Activated CD8-positive, alpha-beta T cell treated with anti-CD3 and anti-CD28 coated beads, Interleukin-2, amount 10 ng/mL, durations not matched to agents 7 days and 5 days (primary cell): ENCODE results near the gene ATF2. TPM values are rescaled to one million over a fixed set of nuclear protein-coding genes. Genes with fewer than 3 reads are reported as not detected.

Source experiments
- ATAC-seq: fragments of 150-1000 bp; cut with Tn5 transposase; one replicate; pipeline ENCODE4 v1.10.0; 2021; ENCODE audit warnings: moderate library complexity
- CTCF ChIA-PET: fragments of 350-600 bp; sonication (Branson Sonifier 250); formaldehyde crosslinking; loops from one replicate; lab custom pipeline; 2021; ENCODE audit warnings: antibody characterized with exemption; lab: Charles Lee
- POLR2A ChIA-PET: fragments of 350-600 bp; sonication (Branson Sonifier 250); formaldehyde crosslinking; loops from one replicate; lab custom pipeline; 2021; ENCODE audit warnings: antibody characterized with exemption; lab: Charles Lee
- DNase-seq: peaks from one replicate; pipeline ENCODE4 v3.0.0-alpha.2; 2020
- H3K27ac Mint-ChIP-seq: one replicate; pipeline ENCODE4 v1.8.0; 2021; ENCODE audit warnings: mild to moderate bottlenecking, mixed read lengths
- H3K27me3 Mint-ChIP-seq: one replicate; pipeline ENCODE4 v1.8.0; 2021; ENCODE audit warnings: low read depth, mixed read lengths
- H3K36me3 Mint-ChIP-seq: one replicate; pipeline ENCODE4 v1.8.0; 2021; ENCODE audit warnings: low read depth, mixed read lengths
- H3K4me1 Mint-ChIP-seq: one replicate; pipeline ENCODE4 v1.8.0; 2021; ENCODE audit warnings: low read depth, mixed read lengths
- H3K4me3 Mint-ChIP-seq: one replicate; pipeline ENCODE4 v1.8.0; 2021; ENCODE audit warnings: mild to moderate bottlenecking, mixed read lengths
- H3K9me3 Mint-ChIP-seq: one replicate; pipeline ENCODE4 v1.8.0; 2022; ENCODE audit warnings: mixed read lengths; ENCODE audit not compliant: insufficient read depth
- total RNA-seq, 2 experiments: library from RNA; stranded (reverse); gene quantifications; one replicate each; pipeline ENCODE4 v1.2.3, GENCODE V29; 2021

Gene ATF2
- total RNA-seq, 2 experiments from 2014 or later, result 58.5 to 59.9 TPM

DNA sequence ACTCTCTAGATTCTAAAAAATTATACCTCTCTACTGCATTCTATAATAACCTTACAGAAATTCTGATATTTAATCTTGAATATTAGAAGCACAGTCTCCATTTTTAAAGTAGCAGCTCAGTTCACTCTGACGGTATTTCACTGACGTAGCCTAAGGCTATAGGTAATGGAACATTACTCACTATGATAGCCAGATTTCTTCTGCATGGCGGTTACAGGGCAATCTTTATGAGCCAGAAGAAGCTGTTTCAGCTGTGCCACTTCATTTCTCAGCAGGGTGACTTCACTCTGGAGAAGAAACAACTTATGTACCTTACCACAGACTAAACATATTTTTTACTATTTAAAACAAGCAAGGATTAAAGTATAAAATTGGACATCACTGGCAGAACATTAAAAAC lies 87.5 kb downstream of the ATF2 start:
- POLR2A ChIA-PET, result no interaction called here
- DNase-seq (no peak), ATAC-seq (no peak)
- Mint-ChIP-seq H3K27me3 (no peaks in the 10 kb centered on the region), H3K9me3 (peaks cover 3% of the 10 kb centered on the region), H3K4me3 (no peak overlapping the region), H3K27ac (no peak overlapping the region), H3K4me1 (no peaks in the 10 kb centered on the region), H3K36me3 (peaks cover 58% of the 10 kb centered on the region)
- CTCF ChIA-PET, result interaction anchor here (1.1 to 1.8 kb wide), 2 partner anchors 10 to 383 kb away, joined by 4 read pairs; no protein-coding TSS in a partner anchor

DNA sequence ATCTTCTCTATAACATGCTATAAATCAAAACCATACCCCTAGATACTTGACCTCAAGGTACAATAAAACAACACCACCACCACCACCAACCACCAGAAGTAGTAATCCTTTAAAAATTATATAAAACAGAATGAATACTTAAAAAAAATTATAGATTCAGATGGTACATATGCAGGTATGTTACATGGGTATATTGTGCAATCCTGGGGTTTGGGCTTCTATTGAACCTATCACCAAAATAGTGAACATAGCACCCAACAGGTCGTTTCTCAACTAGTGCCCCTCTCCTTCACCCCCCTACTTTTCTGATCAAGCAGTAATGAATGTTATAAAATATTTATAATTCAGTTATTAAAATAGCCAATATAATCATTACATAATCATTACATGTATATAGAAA lies 91.7 kb downstream of the ATF2 start:
- Mint-ChIP-seq H3K27ac (no peak overlapping the region), H3K9me3 (peaks cover 3% of the 10 kb centered on the region), H3K27me3 (no peaks in the 10 kb centered on the region), H3K4me3 (no peak overlapping the region), H3K4me1 (no peaks in the 10 kb centered on the region), H3K36me3 (peaks cover 50% of the 10 kb centered on the region)
- ChIA-PET CTCF (interaction anchor here (1.2 kb wide), 1 partner anchor 45 kb away, joined by 3 read pairs; no protein-coding TSS in a partner anchor), POLR2A (no interaction called here)
- DNase-seq, result no peak
- ATAC-seq, result no peak

DNA sequence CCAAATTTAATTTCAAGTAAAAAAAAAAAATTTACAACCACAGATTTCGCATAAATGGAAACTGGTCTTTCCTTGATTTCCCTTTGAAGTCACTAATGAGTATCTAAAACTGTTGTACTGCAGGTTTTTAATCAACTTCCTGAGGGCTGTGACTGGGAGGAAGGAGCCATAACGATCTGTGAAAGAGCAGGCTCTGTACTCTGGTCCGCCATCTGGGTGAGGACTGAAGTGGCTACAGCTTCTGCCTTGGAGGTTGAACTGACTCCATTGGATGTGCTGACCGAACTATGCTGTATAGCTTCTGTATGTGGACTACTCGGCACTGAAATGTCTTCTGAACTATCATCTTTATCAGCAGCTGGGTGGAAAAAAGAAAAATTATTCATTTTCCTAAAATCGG lies 93.5 kb downstream of the ATF2 start:
- Mint-ChIP-seq H3K27me3 (no peaks in the 10 kb centered on the region), H3K4me3 (no peak overlapping the region), H3K4me1 (no peaks in the 10 kb centered on the region), H3K27ac (no peak overlapping the region), H3K9me3 (peaks cover 3% of the 10 kb centered on the region), H3K36me3 (peaks cover 42% of the 10 kb centered on the region)
- no peak for ATAC-seq
- ChIA-PET CTCF (interaction anchor here (0.6 kb wide), 1 partner anchor 324 kb away, joined by 3 read pairs; no protein-coding TSS in a partner anchor), POLR2A (no interaction called here)
- no peak for DNase-seq

DNA sequence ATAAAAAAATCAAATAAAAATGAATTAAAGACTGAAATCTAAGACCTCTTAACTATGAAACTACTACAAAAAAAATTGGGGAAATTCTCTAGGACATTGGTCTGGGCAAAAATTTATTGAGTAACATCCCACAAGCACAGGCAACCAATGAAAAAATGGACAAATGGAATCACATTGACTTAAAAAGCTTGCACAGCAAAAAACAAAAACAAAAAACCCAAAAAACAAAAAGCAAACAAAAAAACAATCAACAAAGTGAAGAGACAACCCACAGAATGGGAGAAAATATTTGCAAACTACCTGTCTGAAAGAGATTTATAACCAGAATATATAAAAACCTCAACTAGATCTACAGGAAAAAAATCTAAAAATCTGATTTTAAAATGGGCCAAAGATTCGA lies 99.5 kb downstream of the ATF2 start:
- POLR2A ChIA-PET, result no interaction called here
- H3K4me3 Mint-ChIP-seq, result no peak overlapping the region

DNA sequence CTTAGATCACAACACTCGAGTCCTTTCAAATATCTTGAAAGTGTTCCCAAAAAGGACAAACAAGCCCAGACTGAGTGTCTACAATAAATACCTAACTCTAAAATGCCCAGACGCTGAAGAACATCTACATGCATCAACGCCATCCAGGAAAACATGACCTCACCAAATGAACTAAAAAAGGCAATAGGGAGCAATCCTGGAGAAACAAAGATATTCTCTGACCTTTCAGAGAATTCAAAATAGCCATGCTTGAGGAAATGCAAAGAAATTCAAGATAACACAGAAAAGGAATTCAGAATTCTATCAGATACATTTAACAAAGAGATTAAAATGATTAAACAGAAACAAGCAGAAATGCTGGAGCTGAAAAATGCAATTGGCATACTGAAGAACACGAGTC lies 101.6 kb downstream of the ATF2 start:
- POLR2A ChIA-PET, result no interaction called here

More for the DNA sequence above, 99.5 kb downstream of the ATF2 start:
- ATAC-seq (no peak), DNase-seq (no peak)
- H3K36me3 Mint-ChIP-seq, result peaks cover 37% of the 10 kb centered on the region
- CTCF ChIA-PET, result no interaction called here
- no peaks in the 10 kb centered on the region for H3K9me3 Mint-ChIP-seq
- H3K27ac Mint-ChIP-seq, result no peak overlapping the region
- H3K27me3 Mint-ChIP-seq, result no peaks in the 10 kb centered on the region
- no peaks in the 10 kb centered on the region for H3K4me1 Mint-ChIP-seq

DNA sequence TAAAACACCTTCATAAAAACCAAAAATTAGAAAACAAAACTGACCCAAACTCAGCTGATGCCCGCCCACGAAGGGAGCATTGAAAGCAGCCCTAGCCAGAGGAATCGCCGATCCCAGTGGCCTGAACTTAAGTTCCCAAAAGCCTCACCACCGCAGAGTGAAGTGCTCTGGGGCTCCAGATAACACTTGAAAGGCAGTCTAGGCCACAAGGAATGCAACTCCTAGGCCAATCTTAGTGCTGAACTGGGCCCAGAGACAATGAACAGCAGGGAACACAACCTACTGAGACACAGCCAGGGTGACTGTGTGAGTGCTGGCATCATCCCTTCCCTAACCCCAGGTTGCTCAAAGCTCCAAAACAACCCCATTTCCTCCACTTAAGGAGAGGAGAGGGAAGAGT lies 103.2 kb downstream of the ATF2 start:
- no peak overlapping the region for H3K4me3 Mint-ChIP-seq
- H3K36me3 Mint-ChIP-seq, result peaks cover 26% of the 10 kb centered on the region
- ATAC-seq (no peak), DNase-seq (no peak)
- H3K9me3 Mint-ChIP-seq, result no peaks in the 10 kb centered on the region
- H3K27ac Mint-ChIP-seq, result no peak overlapping the region
- ChIA-PET CTCF (no interaction called here), POLR2A (no interaction called here)
- no peaks in the 10 kb centered on the region for H3K27me3 Mint-ChIP-seq
- peaks cover 13% of the 10 kb centered on the region for H3K4me1 Mint-ChIP-seq

More for the DNA sequence above, 101.6 kb downstream of the ATF2 start:
- peaks cover 11% of the 10 kb centered on the region for H3K4me1 Mint-ChIP-seq
- H3K27me3 Mint-ChIP-seq, result no peaks in the 10 kb centered on the region
- peaks cover 30% of the 10 kb centered on the region for H3K36me3 Mint-ChIP-seq
- H3K4me3 Mint-ChIP-seq, result no peak overlapping the region
- ATAC-seq (no peak), DNase-seq (no peak)
- no peaks in the 10 kb centered on the region for H3K9me3 Mint-ChIP-seq
- H3K27ac Mint-ChIP-seq, result no peak overlapping the region
- CTCF ChIA-PET, result interaction anchor here (1.0 kb wide), 1 partner anchor 12 kb away, joined by 3 read pairs; no protein-coding TSS in a partner anchor

DNA sequence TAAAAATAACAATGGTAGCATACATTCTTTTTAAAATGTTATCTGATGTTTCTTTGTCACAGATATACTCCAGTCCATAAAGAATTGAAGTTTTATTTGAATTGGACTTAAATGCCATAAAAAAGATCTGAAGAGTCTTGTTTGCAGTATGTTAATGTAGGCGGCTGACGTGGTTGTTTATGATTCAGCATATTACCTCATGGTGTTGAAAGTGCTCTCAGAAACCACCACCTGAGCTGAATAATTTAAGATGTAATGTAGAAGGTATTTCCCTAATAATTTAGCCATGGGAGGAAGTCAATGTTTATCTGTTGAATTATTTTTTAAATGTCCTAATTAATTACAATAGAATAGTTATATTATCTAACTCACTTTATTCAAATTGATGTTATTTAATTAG lies 104.3 kb downstream of the ATF2 start:
- H3K36me3 Mint-ChIP-seq, result peaks cover 23% of the 10 kb centered on the region
- H3K4me3 Mint-ChIP-seq, result no peak overlapping the region
- H3K9me3 Mint-ChIP-seq, result no peaks in the 10 kb centered on the region

DNA sequence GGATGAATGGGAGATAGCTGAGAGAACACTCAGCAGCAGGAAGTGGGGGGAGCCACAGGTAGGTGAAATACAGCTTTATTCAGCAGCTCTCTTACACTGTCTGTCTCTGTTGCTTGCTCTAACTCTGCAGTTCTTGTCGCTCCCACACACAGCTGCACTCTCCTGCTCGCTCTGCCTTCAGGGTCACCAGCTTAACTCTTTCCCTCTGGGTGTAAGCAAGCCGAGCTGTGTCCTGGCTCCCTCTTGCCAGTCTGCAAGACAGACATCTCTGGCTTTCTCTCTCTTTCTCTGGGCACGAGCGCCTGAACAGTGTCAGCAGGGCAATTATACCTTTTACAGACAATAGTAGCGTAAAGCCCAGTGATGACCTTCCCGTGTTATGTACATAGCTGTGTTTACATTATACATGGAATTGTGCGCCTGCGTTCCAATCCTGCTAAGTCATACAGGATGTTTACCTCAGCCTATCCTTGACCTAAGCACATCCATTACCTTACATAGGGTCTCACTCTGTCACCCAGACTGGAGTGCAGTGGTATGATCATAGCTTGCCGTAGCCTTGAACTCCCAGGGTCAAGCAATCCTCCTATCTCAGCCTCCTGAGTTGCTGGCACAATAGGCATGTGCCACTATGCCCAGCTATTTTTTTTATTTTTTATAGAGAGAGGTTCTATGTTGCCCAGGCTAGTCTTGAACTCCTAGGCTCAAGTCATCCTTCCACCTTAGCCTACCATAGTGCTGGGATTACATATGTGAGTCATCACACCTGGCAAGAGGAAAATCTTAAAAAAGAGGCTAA lies 105.0 kb downstream of the ATF2 start:
- peaks cover 13% of the 10 kb centered on the region for H3K4me1 Mint-ChIP-seq
- peaks cover 21% of the 10 kb centered on the region for H3K36me3 Mint-ChIP-seq
- H3K27me3 Mint-ChIP-seq, result no peaks in the 10 kb centered on the region
- no peak overlapping the region for H3K27ac Mint-ChIP-seq
- no peak overlapping the region for H3K4me3 Mint-ChIP-seq
- H3K9me3 Mint-ChIP-seq, result no peaks in the 10 kb centered on the region
- ChIA-PET POLR2A (no interaction called here), CTCF (interaction anchor here (1.3 to 1.4 kb wide), 2 partner anchors 314 to 363 kb away, joined by 3 to 5 read pairs; no protein-coding TSS in a partner anchor)
- ATAC-seq (no peak), DNase-seq (no peak)

More for the DNA sequence above, 104.3 kb downstream of the ATF2 start:
- Mint-ChIP-seq H3K4me1 (peaks cover 13% of the 10 kb centered on the region), H3K27ac (no peak overlapping the region), H3K27me3 (no peaks in the 10 kb centered on the region)
- ChIA-PET POLR2A (no interaction called here), CTCF (interaction anchor here (1.3 to 1.4 kb wide), 2 partner anchors 315 to 364 kb away, joined by 3 to 5 read pairs; no protein-coding TSS in a partner anchor)
- no peak for DNase-seq
- no peak for ATAC-seq

DNA sequence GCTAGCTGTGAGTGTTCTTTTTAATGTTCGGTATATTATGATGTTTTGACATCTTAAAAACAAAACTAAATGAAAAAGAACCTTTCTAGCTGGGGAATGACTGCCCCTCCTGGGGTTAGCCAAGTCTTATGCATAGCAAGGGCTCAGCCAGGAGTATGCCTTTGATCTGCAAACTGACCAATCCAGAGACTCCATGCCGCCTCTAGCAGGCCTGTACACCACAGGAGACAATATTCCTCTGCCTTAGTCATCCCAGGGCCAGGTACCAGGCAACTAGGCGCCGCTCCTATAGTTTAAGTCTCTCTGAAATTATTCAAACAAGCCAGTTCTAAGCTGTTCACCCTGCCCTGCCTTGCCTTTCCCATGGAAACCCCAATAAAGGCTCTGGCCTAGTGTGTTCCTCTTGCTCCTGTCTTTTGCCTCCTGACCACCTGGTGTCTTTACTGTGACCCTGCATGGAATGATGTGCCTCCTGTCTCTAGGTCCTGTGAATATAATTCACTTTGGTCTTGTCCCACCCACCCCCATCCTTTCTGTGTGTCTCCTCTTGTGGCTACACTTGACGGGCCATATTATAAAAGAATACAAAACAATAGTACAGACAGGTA lies 110.8 kb downstream of the ATF2 start:
- no peaks in the 10 kb centered on the region for H3K27me3 Mint-ChIP-seq
- DNase-seq (no peak), ATAC-seq (no peak)
- H3K27ac Mint-ChIP-seq, result no peak overlapping the region
- H3K4me3 Mint-ChIP-seq, result no peak overlapping the region
- H3K9me3 Mint-ChIP-seq, result no peaks in the 10 kb centered on the region
- H3K4me1 Mint-ChIP-seq, result peaks cover 8% of the 10 kb centered on the region
- ChIA-PET CTCF (interaction anchor here (1.5 kb wide), 1 partner anchor 286 kb away, joined by 4 read pairs; no protein-coding TSS in a partner anchor), POLR2A (no interaction called here)
- peaks cover 9% of the 10 kb centered on the region for H3K36me3 Mint-ChIP-seq

DNA sequence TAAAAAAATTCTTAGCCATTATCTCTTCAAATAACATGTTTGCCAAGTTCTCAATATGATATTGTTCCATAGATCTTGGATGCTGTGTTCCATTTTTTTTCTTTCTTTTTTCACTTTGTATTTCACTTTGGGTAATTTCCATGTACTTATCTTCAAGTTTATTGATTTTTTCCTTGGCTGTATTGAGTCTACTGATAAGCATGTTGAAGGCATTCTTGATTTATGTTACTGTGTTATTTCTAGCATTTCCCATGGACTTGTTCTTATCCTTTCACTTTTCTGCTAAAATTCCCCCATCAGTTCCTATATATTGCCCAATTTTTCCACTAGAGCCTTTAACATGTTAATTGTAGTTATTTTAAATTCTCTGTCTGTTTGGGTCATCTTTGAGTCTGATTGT lies 112.0 kb downstream of the ATF2 start:
- no peaks in the 10 kb centered on the region for H3K27me3 Mint-ChIP-seq
- CTCF ChIA-PET, result no interaction called here
- no peak overlapping the region for H3K27ac Mint-ChIP-seq
- ATAC-seq, result no peak
- H3K9me3 Mint-ChIP-seq, result no peaks in the 10 kb centered on the region
- no peaks in the 10 kb centered on the region for H3K4me1 Mint-ChIP-seq
- H3K36me3 Mint-ChIP-seq, result peaks cover 8% of the 10 kb centered on the region
- DNase-seq, result no peak
- POLR2A ChIA-PET, result no interaction called here
- H3K4me3 Mint-ChIP-seq, result no peak overlapping the region

DNA sequence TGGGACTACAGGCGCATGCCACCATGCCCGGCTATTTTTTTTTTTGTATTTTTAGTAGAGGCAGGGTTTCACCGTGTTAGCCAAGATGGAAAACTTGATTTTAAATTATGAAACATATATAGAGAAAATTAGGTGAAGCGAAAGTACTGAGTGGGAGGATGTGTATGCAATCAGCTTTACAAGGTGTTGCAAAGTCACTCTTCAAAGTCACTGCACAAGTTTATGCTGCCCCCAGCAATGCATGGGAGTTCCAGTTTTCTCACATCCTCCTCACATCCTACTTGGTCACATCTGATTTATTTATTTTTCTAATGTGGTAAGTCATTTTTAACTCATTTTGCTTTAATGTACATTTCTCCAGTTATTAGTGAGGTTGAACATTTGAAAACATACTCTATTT lies 113.7 kb downstream of the ATF2 start:
- Mint-ChIP-seq H3K4me1 (no peaks in the 10 kb centered on the region), H3K4me3 (no peak overlapping the region), H3K27ac (no peak overlapping the region), H3K9me3 (no peaks in the 10 kb centered on the region), H3K36me3 (peaks cover 5% of the 10 kb centered on the region), H3K27me3 (no peaks in the 10 kb centered on the region)
- no peak for DNase-seq
- ChIA-PET POLR2A (no interaction called here), CTCF (no interaction called here)
- ATAC-seq, result no peak

DNA sequence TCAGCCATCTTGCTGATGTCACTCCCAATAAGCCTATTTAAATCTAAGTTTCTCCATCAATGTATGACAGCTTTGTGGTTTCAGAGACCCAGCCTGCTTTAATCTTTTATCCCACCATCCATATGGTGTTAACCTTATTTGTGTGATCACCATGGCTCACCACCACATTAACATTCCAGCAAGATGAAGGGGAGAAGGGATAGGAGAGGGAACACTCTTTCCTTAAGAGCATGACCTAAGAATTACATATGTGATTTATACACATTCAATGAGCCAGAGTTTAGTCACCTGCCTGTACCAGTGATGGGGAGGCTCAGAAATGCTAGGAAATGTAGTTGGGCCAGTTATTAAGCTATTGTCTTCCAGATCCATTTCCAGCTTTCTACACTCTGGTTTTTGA lies 118.3 kb downstream of the ATF2 start:
- Mint-ChIP-seq H3K9me3 (no peaks in the 10 kb centered on the region), H3K4me3 (no peak overlapping the region), H3K4me1 (no peaks in the 10 kb centered on the region), H3K27me3 (no peaks in the 10 kb centered on the region), H3K27ac (no peak overlapping the region), H3K36me3 (no peaks in the 10 kb centered on the region)
- ChIA-PET POLR2A (interaction anchor here (0.5 kb wide), 1 partner anchor 76 kb away, joined by 3 read pairs; no protein-coding TSS in a partner anchor), CTCF (interaction anchor here (1.0 to 2.0 kb wide), 3 partner anchors 11 to 202 kb away, joined by 3 to 5 read pairs (median 3); no protein-coding TSS in a partner anchor)
- no peak for DNase-seq
- no peak for ATAC-seq
